Right lobe of liver (tissue), 4 donors: ENCODE measurements around the gene IL22.

Experiments used
- POLR2A ChIP-seq: fragments of 450-650 bp; IDR thresholded peaks from one replicate; pipeline ENCODE4 v1.6.1; 2017; ENCODE audit warnings: antibody characterized with exemption, mild to moderate bottlenecking
- TF ChIP-seq, protein P1 (sequence below), 4 donors: fragments of 200-600 bp in 3 of 4; fragments of 450-650 bp in 1 of 4; IDR thresholded peaks; one replicate each; pipeline versions ENCODE4 v1.5.1 to v1.8.0; 2016 to 2022; ENCODE audit warnings: antibody characterized with exemption in 4 of 4, mild to moderate bottlenecking in 2 of 4
- donor health status: DM: no; HTN: no; CAD: no.
- donor health status: DM: no; HTN: no; CAD: no.
- donor health status: DM: no; HTN: yes; CAD: no.

DNA sequence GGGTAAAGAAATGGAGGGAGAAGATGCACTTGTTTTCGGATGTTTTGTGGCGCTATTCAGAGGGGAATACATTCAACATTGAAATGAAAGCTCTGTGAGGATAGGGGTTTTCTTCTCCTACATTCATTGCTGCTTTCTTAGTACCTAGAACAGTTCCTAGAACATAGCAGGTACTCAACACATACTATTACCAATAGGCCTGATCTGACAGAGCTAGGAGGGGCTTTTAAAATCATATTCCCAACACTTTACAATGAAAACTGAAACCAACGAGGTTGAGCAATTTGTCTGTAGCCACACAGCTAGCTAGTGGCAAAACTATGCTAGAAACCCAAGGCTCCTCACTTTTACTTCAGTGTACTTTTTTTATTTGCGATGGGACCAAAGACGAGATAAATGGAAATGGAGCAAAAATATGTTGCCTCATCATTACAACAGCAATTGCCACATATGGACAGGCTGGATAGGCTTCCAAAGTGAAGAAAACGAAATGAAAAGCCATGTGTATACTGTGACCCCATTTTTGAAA is 23.1 kb upstream of the IL22 start:
- TF ChIP-seq, protein P1, sequence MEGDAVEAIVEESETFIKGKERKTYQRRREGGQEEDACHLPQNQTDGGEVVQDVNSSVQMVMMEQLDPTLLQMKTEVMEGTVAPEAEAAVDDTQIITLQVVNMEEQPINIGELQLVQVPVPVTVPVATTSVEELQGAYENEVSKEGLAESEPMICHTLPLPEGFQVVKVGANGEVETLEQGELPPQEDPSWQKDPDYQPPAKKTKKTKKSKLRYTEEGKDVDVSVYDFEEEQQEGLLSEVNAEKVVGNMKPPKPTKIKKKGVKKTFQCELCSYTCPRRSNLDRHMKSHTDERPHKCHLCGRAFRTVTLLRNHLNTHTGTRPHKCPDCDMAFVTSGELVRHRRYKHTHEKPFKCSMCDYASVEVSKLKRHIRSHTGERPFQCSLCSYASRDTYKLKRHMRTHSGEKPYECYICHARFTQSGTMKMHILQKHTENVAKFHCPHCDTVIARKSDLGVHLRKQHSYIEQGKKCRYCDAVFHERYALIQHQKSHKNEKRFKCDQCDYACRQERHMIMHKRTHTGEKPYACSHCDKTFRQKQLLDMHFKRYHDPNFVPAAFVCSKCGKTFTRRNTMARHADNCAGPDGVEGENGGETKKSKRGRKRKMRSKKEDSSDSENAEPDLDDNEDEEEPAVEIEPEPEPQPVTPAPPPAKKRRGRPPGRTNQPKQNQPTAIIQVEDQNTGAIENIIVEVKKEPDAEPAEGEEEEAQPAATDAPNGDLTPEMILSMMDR (IDR thresholded peaks at IDR 0.05): no peak
- no peak for TF ChIP-seq POLR2A
